Stimulated activated CD8-positive, alpha-beta memory T cell treated with anti-CD3 and anti-CD28 coated beads, Interleukin-12 subunit alpha, Interleukin-12 subunit beta, amount 100 ng/mL, for 1 hour (primary cell): ENCODE results near the gene ACVR1B.

Experiments used
- DNase-seq: peaks from one replicate; pipeline ENCODE4 v3.0.0-alpha.2; 2020; ENCODE audit warnings: low read depth

The ACVR1B gene

GRCh38 chr12:52045794-52046199 is 94.3 kb downstream of the ACVR1B start:
- no peak for DNase-seq
